Vagina (tissue), 2 donors: ENCODE data around the gene PARN.

Source experiments
- POLR2AphosphoS5 ChIP-seq, 2 donors: sonication (generic); formaldehyde crosslinking; IDR thresholded peaks; one replicate each; pipeline ENCODE4 v1.9.0; 2017; ENCODE audit warnings: antibody characterized with exemption in 2 of 2, mild to moderate bottlenecking in 2 of 2, low read depth in 1 of 2; ENCODE audit not compliant: insufficient read depth in 1 of 2
- TF ChIP-seq, protein P1 (sequence below), 3 experiments: fragments of 450-650 bp in 2 of 3; fragments of 200-600 bp in 1 of 3; sonication (generic) in 1 of 3; IDR thresholded peaks; one replicate each; pipeline ENCODE4 v1.5.1; 2017 to 2019; ENCODE audit warnings: antibody characterized with exemption in 3 of 3, mild to moderate bottlenecking in 2 of 3, moderate library complexity in 2 of 3

GRCh38 chr16:14609716-14610115 is 20.3 kb downstream of the PARN start:
- TF ChIP-seq POLR2AphosphoS5 (IDR thresholded peaks at IDR 0.05; ENCODE audit: insufficient read depth in 1 of 2, low read depth in 1 of 2): no peak
- TF ChIP-seq, protein P1, sequence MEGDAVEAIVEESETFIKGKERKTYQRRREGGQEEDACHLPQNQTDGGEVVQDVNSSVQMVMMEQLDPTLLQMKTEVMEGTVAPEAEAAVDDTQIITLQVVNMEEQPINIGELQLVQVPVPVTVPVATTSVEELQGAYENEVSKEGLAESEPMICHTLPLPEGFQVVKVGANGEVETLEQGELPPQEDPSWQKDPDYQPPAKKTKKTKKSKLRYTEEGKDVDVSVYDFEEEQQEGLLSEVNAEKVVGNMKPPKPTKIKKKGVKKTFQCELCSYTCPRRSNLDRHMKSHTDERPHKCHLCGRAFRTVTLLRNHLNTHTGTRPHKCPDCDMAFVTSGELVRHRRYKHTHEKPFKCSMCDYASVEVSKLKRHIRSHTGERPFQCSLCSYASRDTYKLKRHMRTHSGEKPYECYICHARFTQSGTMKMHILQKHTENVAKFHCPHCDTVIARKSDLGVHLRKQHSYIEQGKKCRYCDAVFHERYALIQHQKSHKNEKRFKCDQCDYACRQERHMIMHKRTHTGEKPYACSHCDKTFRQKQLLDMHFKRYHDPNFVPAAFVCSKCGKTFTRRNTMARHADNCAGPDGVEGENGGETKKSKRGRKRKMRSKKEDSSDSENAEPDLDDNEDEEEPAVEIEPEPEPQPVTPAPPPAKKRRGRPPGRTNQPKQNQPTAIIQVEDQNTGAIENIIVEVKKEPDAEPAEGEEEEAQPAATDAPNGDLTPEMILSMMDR (IDR thresholded peaks at IDR 0.05): no peak
